Adrenal gland (tissue), 12 donors: ENCODE data around the gene KLRF2. TPM values are rescaled to one million over a fixed set of nuclear protein-coding genes. Genes with fewer than 3 reads are reported as not detected.

Experiments used
- DNase-seq, 7 donors: peaks; one replicate each; pipeline ENCODE4 v3.0.0-alpha.2; 2019 to 2020
- H3K27ac ChIP-seq, 5 donors: fragments of 200-600 bp; sonication (generic) in 4 of 5; 1 replicate in 3 of 5; 2 replicates in 2 of 5; pipeline versions ENCODE4 v1.5.1 to v1.8.0; 2016 to 2020; ENCODE audit warnings: mild to moderate bottlenecking in 1 of 5
- H3K27me3 ChIP-seq: fragments of 200-600 bp; 2 replicates; pipeline ENCODE4 v1.8.0; 2021
- H3K36me3 ChIP-seq, 2 donors: fragments of 200-600 bp; replicated peaks in 1 of 2; 1 replicate in 1 of 2; 2 replicates in 1 of 2; pipeline versions ENCODE4 v1.5.1 to v1.8.0; 2018 to 2022
- H3K4me1 ChIP-seq, 2 donors: fragments of 200-600 bp; replicated peaks in 1 of 2; 1 replicate in 1 of 2; 2 replicates in 1 of 2; pipeline versions ENCODE4 v1.5.1 to v1.8.0; 2018 to 2021
- H3K4me3 ChIP-seq, 4 donors: fragments of 200-600 bp; sonication (generic) in 3 of 4; one replicate each; pipeline ENCODE4 v1.5.1; 2016 to 2018
- H3K9me3 ChIP-seq, 3 donors: fragments of 200-600 bp; sonication (generic) in 1 of 3; replicated peaks in 1 of 3; 1 replicate in 2 of 3; 2 replicates in 1 of 3; pipeline versions ENCODE4 v1.5.1 to v1.8.0; 2016 to 2021
- CTCF ChIP-seq, 6 experiments: fragments of 450-650 bp in 4 of 6; fragments of 200-600 bp in 2 of 6; sonication (generic) in 1 of 6; IDR thresholded peaks; 1 replicate in 5 of 6; 2 replicates in 1 of 6; pipeline versions ENCODE4 v1.5.1 to v1.8.0; 2016 to 2021; ENCODE audit warnings: antibody characterized with exemption in 6 of 6, mild to moderate bottlenecking in 2 of 6, moderate library complexity in 1 of 6
- POLR2A ChIP-seq, 2 donors: fragments of 450-650 bp; IDR thresholded peaks; one replicate each; pipeline ENCODE4 v1.6.1; 2017; ENCODE audit warnings: antibody characterized with exemption in 2 of 2, mild to moderate bottlenecking in 2 of 2, moderate library complexity in 1 of 2
- WGBS, 4 donors: extraction: QIAGEN DNeasy Blood & Tissue Kit in 2 of 4; methylation state at CpG; one replicate each; pipeline versions ENCODE4 v1.1.5 to v1.1.7; 2013 to 2017; 5-methylcytosine and 5-hydroxymethylcytosine counted together
- intact Hi-C, 2 donors: fragments of 100-400 bp; cut with DNase I; formaldehyde crosslinking; loops; one replicate each; pipeline versions ENCODE4 v1.14.1 to v1.15.0; 2022 to 2023
- polyA plus RNA-seq, 3 donors: library from polyadenylated mRNA; stranded (reverse); fragments of 200-250 nt in 2 of 3; fragments of 350-450 nt in 1 of 3; fragmentation: Illumina TruSeq in 1 of 3; extraction: RNeasy Lipid Tissue Mini Kit (QIAGEN cat#74804) in 1 of 3; gene quantifications; one replicate each; pipeline ENCODE4 v1.2.3, GENCODE V29; 2013 to 2014
- total RNA-seq, 9 donors: library from RNA; depleted of rRNA in 4 of 9; stranded (reverse); fragments of >200 nt in 4 of 9; fragments of 120-200 nt in 1 of 9; fragmentation: NEBNext Ultra II Directional in 1 of 9; extraction: Animal tissue kit (Norgen Biotek cat#: 25700) in 1 of 9; gene quantifications; one replicate each; pipeline versions ENCODE4 v1.1.0 to v1.2.4, GENCODE V29; 2013 to 2023
- donor health status: healthy with polysubstance abuse.
- donor health status: Bipolar disorder and iron deficiency.
- donor health status: DM: yes; HTN: yes; CAD: no.
- donor health status: DM: no; HTN: no; CAD: no.
- donor health status: DM: no; HTN: no; CAD: no.
- donor health status: DM: yes; HTN: yes; CAD: no.

The KLRF2 gene
- total and polyA plus RNA-seq, 12 donors = not detected

- Histone ChIP-seq H3K27me3 (no peaks in the 10 kb centered on the region), H3K27ac (no peak overlapping the region), H3K4me3 (no peak overlapping the region), H3K36me3 (no peaks in the 10 kb centered on the region), H3K4me1 (no peaks in the 10 kb centered on the region), H3K9me3 (no peaks in the 10 kb centered on the region)
- DNase-seq = no peak
- WGBS, 4 donors = 87 to 90% (median 88%) methylated on average over 5 of the region's 5 CpGs
- intact Hi-C loops = no loop called here
- no peak for TF ChIP-seq POLR2A (IDR thresholded peaks at IDR 0.05)
- no peak for TF ChIP-seq CTCF (IDR thresholded peaks at IDR 0.05)
Observed at GRCh38 chr12:9881988-9882387, 699 bp downstream of the KLRF2 start.

GRCh38 chr12:9883175-9883574 lies 1.9 kb downstream of the KLRF2 start:
- Histone ChIP-seq H3K27ac (no peak overlapping the region), H3K36me3 (no peaks in the 10 kb centered on the region), H3K27me3 (no peaks in the 10 kb centered on the region), H3K9me3 (no peaks in the 10 kb centered on the region), H3K4me1 (no peaks in the 10 kb centered on the region), H3K4me3 (no peak overlapping the region)
- no peak for DNase-seq
- TF ChIP-seq POLR2A (IDR thresholded peaks at IDR 0.05) (no peak), CTCF (IDR thresholded peaks at IDR 0.05) (no peak)
- intact Hi-C loops = no loop called here

- no peak for DNase-seq
- H3K4me1 ChIP-seq = no peaks in the 10 kb centered on the region
- no peaks in the 10 kb centered on the region for H3K27me3 ChIP-seq
- no peaks in the 10 kb centered on the region for H3K9me3 ChIP-seq
- intact Hi-C loops = no loop called here
- H3K4me3 ChIP-seq = no peak overlapping the region
- 59 to 69% (median 66%) methylated on average over 4 of the region's 4 CpGs for WGBS, 4 donors
- TF ChIP-seq CTCF (IDR thresholded peaks at IDR 0.05) (no peak), POLR2A (IDR thresholded peaks at IDR 0.05) (no peak)
- no peaks in the 10 kb centered on the region for H3K36me3 ChIP-seq
- no peak overlapping the region for H3K27ac ChIP-seq
Observed at GRCh38 chr12:9888665-9889273, 7.5 kb downstream of the KLRF2 start.

- no peaks in the 10 kb centered on the region for H3K4me1 ChIP-seq
- intact Hi-C loops = no loop called here
- no peak overlapping the region for H3K4me3 ChIP-seq
- no peaks in the 10 kb centered on the region for H3K27me3 ChIP-seq
- DNase-seq = no peak
- WGBS, 4 donors = 56 to 67% (median 62%) methylated on average over 6 of the region's 6 CpGs
- H3K36me3 ChIP-seq = no peaks in the 10 kb centered on the region
- no peaks in the 10 kb centered on the region for H3K9me3 ChIP-seq
- TF ChIP-seq POLR2A (IDR thresholded peaks at IDR 0.05) (no peak), CTCF (IDR thresholded peaks at IDR 0.05) (no peak)
- no peak overlapping the region for H3K27ac ChIP-seq
Observed at GRCh38 chr12:9895215-9895971, 14.1 kb downstream of the KLRF2 start.
